Vein endothelial cell (primary cell): ENCODE data around the gene DUS2. TPM values are rescaled to one million over a fixed set of nuclear protein-coding genes. Genes with fewer than 3 reads are reported as not detected.

Experiments used
- small RNA-seq: library from RNA; depleted of rRNA; stranded (forward); fragments of <200 nt; gene quantifications from one replicate; pipeline ENCODE3, GENCODE V24; 2012
- total RNA-seq: library from RNA; depleted of rRNA; stranded (reverse); fragments of >200 nt; gene quantifications from 2 replicates; pipeline ENCODE4 v1.2.3, GENCODE V29; 2012

DUS2 gene
- total RNA-seq: 17.8 and 20.6 TPM in 2 replicates

DNA sequence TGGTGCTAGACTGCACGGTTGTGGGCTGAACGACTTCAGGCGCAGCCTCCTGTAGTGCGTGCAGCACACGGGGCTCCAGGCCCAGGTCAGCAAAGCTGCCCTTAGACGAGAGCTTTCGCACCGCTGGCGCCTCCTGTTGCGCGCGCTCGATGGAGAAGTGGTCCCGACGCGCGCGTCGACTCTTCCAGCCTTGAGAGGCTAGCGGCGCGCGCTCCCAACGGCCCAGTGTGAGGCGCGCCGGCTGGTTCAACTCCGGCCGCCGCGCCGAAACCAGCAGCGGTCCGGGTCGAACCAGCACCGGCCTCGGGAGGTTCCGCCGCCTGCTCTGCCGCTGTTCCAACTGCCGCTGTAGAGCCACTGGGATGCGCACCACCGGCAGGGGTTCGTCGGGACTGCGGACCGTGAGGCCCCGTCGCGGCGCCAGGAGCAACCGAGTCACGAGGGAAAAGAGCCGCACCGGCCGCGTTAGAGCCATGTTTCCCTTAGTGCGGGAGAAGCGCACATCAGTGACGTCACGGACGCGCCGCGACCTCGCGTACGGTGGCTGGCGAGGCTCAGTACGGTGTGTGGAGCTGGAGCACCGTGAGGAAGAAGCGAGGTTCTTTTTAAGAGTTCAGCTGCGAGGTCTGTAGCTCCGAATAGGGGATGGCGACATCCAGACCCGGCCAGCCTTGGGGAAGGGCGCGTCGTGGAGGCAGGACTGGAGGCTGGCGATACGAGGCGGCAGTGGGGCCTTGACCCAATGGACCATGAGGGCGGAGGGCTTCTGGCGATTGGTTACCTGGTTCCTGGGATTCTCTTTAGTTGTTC lies at the start of gene DUS2, which contains the start of gene DDX28:
DUS2 (plus strand) TSS at position 557 of the 810 bp plus-strand sequence. CDS start 14,740 bp downstream, outside the sequence.
DDX28 (minus strand) TSS at position 505 of the 810 bp plus-strand sequence; CDS start at position 475, 30 bp downstream.

DNA sequence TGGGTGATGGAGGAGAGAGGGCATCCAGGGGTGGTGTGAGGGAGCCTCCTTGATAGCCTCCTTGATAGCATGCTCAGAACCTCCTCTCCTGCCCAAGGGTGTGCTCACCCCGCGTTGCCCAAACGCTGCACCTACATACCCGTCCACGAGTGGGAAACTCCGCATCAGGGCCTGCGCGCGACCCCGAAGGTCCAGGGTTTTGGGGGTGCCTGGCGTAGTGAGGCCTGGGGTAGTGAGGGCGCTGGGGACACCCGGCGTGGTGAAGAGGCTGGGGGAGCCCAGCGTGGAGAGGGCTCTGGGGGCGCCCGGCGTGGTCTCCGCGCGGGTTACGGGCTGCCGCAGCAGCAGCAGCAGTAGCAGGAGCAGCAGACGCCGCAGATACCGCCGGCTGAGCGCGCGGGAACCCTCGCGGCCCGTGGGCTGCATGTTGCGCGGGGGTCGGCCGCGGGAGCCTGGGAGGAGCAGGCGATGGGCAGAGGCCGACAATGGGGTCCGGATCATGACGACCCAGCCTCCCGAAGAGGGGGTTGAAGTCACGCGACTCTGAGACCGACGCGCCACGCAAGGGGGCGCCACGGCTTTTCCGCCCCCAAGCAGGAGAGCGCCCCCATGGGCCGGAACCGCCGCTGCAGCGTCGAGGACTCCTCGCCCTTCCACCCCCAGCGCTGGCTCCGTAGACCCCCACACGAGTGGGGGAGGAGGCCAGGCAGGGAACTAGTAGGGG lies 43.0 kb upstream of the DUS2 start, which contains the start of gene DPEP3:
DPEP3 (minus strand) TSS at position 545 of the 724 bp plus-strand sequence; CDS start at position 426, 119 bp downstream.

DNA sequence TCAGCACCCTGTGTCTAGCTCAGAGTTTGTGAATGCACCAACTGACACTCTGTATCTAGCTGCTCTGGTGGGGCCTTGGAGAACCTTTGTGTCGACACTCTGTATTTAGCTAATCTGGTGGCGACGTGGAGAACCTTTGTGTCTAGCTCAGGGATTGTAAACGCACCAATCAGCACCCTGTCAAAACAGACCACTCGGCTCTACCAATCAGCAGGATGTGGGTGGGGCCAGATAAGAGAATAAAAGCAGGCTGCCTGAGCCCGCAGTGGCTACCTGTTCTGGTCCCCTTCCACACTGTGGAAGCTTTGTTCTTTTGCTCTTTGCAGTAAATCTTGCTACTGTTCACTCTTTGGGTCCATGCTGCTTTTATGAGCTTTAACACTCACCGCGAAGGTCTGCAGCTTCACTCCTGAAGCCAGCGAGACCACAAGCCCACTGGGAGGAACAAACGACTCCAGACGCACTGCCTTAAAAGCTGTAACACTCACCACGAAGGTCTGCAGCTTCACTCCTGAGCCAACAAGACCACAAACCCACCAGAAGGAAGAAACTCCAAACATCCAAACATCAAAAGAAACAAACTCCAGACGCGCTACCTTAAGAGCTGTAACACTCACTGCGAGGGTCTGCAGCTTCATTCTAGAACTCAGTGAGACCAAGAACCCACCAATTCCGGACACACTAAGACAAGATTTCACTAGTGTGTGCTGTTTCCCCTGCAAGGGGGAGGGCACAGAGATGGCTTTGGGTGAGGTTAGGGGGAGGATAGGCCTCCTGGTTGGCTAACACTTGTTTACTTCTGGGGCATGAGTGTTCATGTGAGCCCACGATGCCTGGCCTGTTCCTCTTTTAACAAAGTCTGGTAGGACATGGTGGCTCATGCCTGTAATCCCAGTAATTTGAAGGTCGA lies 24.1 kb upstream of the DUS2 start, which contains the start of gene DPEP2:
DPEP2 (minus strand) TSS at position 706 of the 910 bp plus-strand sequence. CDS start 6,272 bp downstream, outside the sequence.

DNA sequence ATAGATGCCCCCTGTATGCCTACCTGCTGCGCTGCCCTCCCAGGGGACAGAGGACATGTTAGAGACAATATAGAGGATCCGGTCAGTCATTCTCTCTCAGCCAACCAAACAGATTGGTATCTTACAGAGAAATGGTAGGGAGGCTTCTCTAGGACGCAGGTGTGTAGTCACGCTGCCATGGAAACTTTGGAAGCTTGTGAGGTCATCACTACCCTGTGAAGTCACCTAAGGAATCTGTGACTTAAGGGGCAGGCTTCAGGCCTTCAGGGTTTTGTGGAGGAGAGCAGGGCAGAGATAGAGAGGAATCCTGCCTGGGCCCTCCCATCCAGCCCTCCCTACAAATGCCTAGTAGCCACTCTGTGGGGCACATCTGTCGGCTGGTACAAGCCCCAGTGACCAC lies 7.4 kb upstream of the DUS2 start, which contains the start of gene DPEP2NB:
DPEP2NB (minus strand) TSS at position 231 of the 400 bp plus-strand sequence; CDS start at position 90, 141 bp downstream.

DNA sequence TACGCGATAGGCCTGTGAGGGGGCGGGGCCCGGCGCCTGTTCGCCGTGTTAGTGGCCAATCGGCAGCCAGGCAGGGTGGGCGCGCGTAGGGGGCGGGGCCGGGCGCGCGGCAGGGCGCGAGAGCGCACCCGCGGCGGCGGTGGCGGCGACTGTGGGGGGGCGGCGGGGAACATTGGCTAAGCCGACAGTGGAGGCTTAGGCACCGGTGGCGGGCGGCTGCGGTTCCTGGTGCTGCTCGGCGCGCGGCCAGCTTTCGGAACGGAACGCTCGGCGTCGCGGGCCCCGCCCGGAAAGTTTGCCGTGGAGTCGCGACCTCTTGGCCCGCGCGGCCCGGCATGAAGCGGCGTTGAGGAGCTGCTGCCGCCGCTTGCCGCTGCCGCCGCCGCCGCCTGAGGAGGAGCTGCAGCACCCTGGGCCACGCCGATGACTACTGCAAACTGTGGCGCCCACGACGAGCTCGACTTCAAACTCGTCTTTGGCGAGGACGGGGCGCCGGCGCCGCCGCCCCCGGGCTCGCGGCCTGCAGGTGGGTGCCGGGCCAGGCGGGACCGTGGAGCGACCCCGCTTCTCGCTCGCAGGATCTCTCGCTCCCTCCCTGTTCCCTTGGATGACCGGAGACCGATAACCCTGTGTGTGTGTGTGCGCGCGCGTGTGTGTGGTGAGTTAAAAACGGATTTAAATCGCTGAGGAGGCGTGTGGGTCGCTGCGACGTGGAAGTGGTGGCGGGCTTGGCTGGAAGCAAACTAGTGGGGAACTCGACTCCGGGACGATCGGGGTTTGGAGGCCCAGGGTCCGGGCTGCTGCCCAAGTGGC lies 62.4 kb downstream of the DUS2 start, which contains the start of gene NFATC3:
NFATC3 (plus strand) TSS at position 112 of the 813 bp plus-strand sequence; CDS start at position 424, 312 bp downstream.

Small RNA genes lying within 50 kb of the gene (small RNA-seq; reads per million reads assigned to genes)
- not detected for gene RF00019
- gene RNU6-359P: not detected

Other genes starting within 250 kb of the DUS2 start
- 11.2 and 15.4 TPM in 2 replicates for gene RANBP10, start 216.7 kb upstream of the DUS2 start, total RNA-seq
- gene TSNAXIP1, start 216.4 kb upstream of the DUS2 start, total RNA-seq: 0.33 and 0.67 TPM in 2 replicates
- gene THAP11, start 181.0 kb upstream of the DUS2 start, total RNA-seq: 25.7 and 28.1 TPM in 2 replicates
- gene NUTF2, start 176.4 kb upstream of the DUS2 start, total RNA-seq: 258 and 586 TPM in 2 replicates
- gene CENPT, start 175.6 kb upstream of the DUS2 start, total RNA-seq: 30.4 and 30.5 TPM in 2 replicates
- gene EDC4, start 150.2 kb upstream of the DUS2 start, total RNA-seq: 81.1 and 84.6 TPM in 2 replicates
- gene NRN1L, start 138.4 kb upstream of the DUS2 start, total RNA-seq: not detected in 2 replicates
- gene PSKH1, start 130.0 kb upstream of the DUS2 start, total RNA-seq: 21.9 and 26.1 TPM in 2 replicates
- 0.57 and 0.65 TPM in 2 replicates for gene CTRL, start 91.4 kb upstream of the DUS2 start, total RNA-seq
- 31.0 and 46.1 TPM in 2 replicates for gene PSMB10, start 86.4 kb upstream of the DUS2 start, total RNA-seq
- gene LCAT, start 79.2 kb upstream of the DUS2 start, total RNA-seq: 4.8 and 5.2 TPM in 2 replicates
- gene SLC12A4, start 54.6 kb upstream of the DUS2 start, total RNA-seq: 52.6 and 75.8 TPM in 2 replicates
- not detected in 2 replicates for gene DPEP3, start 42.8 kb upstream of the DUS2 start, total RNA-seq
- gene DPEP2, start 23.8 kb upstream of the DUS2 start, total RNA-seq: under 0.01 and 0.57 TPM in 2 replicates
- not detected in 2 replicates for gene DPEP2NB, start 7.4 kb upstream of the DUS2 start, total RNA-seq
- gene DDX28, start 52 bp upstream of the DUS2 start, total RNA-seq: 14.9 and 17.6 TPM in 2 replicates
- gene NFATC3, start 62.1 kb downstream of the DUS2 start, total RNA-seq: 35.4 and 35.6 TPM in 2 replicates
- 0.29 and 0.98 TPM in 2 replicates for gene ESRP2, start 212.8 kb downstream of the DUS2 start, total RNA-seq
- gene PLA2G15, start 222.1 kb downstream of the DUS2 start, total RNA-seq: 23.7 and 28.7 TPM in 2 replicates
- gene SLC7A6, start 241.2 kb downstream of the DUS2 start, total RNA-seq: 55.9 and 56.3 TPM in 2 replicates